Fibroblast of skin of back (primary cell): ENCODE results near the gene NCBP1.
"Not testable (repeated sequence)": the region's sequence is repeated elsewhere in the genome, so short reads cannot be mapped to it uniquely, and the experiment has no call there.

Source experiments
- DNase-seq: peaks from one replicate; pipeline ENCODE4 v3.0.0-alpha.2; 2013

Gene NCBP1

GRCh38 chr9:97682242-97682641 lies 48.6 kb downstream of the NCBP1 start:
- DNase-seq, result no peak

- DNase-seq, result no peak
Measured at GRCh38 chr9:97688654-97689053, 55.0 kb downstream of the NCBP1 start.

DNA sequence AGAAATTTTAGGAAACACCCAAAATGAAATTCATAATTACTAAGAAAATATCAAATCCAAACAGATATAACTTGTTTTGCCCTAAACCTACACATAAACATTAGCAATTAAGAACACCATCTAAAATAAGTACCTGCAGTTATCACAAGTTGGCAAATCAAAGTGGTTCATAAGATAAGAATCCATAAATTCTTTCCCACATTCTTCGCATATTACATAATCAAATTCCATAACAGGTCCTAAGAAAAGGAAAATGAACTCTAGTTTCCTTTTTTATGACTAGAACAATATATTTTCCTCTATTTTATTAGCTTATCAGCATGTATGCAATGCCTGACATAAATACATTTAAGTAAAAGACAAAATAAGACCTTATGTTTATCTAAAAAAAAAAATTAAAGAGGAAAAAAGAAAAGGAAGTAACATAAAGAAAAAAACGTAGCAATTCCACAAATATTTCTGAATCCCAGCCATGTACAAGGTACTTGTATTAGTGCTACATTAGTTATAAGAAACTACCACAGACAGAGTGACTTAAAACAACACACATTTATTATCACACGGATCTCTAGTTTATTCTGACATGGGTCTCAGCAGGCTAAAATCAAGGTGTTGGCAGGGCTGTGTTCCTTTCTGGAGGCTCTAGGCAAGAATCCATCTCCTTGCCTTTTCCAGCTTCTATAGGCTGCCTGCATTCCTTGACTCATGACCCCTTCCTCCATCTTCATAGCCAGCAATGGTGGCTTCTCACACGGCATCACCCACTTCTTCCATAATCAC lies 56.0 kb downstream of the NCBP1 start:
- peak; percentile 30 for DNase-seq

DNA sequence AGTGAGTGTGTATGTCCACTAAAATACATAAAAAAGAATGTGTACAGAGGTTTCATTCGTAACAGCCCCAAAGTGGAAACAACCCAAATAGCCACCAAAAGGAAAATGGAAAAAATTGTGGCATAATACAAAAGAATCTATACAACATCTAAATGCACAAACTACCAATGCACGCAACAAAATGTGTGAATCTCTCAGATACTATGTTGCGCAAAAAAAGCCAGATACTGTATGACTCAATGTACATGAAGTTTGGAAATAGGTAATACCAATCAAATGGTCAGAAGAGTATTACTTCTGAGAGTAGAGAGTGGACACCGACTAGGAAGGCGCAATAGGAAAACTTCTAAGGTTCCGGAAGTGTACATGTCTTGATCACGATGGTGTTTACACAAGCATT lies 61.1 kb downstream of the NCBP1 start:
- DNase-seq, result no peak

DNA sequence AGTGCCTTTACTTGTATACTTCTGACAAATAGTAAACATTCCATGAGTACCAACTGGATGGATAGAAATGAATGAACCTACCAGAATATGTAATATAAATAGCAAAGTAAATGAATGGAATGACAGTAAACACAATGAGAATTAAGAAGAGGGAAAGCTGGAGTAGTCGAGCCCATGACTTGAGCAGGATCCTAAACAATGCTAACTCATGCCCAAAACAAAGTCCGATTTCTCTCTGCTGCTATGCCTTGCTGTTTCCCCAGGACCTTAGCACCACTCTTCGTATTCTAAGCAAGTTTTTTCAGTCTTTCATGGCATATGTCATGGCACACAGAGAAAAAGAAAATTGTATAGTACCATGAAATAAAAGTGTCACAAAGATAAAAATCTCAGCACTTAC lies 61.8 kb downstream of the NCBP1 start:
- no peak for DNase-seq

GRCh38 chr9:97695995-97696802 lies 62.6 kb downstream of the NCBP1 start:
- peak; percentile 12 for DNase-seq

DNA sequence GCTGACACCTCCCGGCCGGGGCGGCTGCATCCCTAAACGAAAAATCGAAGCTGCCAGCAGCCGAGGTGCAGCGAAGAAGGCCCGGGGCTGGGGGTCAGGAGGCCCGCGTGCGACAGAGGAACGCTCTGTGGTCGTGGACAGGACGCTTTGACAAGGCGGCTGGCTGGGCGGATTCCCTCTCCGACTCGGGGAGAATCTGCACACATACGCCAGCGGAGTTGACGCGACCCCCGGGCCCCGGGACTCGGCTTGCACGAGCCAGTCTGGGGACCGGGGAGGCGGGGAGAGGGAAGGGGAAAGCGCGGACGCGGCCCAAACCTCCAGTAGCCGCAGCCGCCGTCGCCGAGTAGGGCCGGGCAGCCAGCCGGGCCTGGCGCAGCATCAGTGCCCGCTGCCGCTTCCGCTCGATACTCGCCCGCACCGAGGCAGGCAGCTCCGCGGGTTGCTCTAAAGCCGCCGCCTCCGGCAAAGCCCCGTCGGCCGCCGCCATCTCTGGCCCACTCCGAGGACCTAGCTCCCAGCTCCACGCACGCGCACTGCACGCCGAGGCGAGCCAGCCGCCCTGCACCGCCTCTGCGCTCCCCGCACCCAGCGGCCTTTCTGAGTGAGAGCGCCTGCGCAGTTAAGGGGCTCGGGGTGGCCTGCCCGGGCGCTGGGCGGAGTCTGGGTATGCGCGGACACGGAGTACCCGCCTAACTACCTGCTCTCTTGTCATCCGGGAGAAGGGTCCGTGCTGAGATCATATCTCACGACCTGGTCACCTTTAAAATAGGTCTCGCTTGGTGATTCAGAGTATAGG lies 63.4 kb downstream of the NCBP1 start, which contains the start of gene XPA:
Gene XPA (minus strand): TSS at position 538 of the 799 bp plus-strand sequence. CDS start 48 bp downstream, at position 490.
- peak; percentile 94 for DNase-seq

- DNase-seq, result no peak
Measured at GRCh38 chr9:97697837-97698236, 64.2 kb downstream of the NCBP1 start.

DNA sequence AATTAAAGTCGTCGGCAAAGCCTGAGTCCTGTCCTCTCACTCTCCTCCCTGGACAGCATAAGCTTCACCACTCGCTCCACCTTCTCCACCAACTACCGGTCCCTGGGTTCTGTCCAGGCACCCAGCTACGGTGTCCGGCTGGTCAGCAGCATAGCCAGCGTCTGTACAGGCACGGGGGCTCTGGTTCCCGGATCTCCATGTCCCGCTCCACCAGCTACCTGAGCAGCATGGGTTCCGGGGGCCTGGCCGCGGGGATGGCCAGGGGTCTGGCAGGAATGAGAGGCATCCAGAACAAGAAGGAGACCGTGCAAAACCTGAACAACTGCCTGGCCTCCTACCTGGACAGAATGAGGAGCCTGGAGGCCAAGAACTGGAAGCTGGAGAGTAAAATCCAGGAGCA lies 65.2 kb downstream of the NCBP1 start:
- DNase-seq, result no peak

GRCh38 chr9:97699281-97699680 lies 65.7 kb downstream of the NCBP1 start:
- not testable (repeated sequence) for DNase-seq

DNA sequence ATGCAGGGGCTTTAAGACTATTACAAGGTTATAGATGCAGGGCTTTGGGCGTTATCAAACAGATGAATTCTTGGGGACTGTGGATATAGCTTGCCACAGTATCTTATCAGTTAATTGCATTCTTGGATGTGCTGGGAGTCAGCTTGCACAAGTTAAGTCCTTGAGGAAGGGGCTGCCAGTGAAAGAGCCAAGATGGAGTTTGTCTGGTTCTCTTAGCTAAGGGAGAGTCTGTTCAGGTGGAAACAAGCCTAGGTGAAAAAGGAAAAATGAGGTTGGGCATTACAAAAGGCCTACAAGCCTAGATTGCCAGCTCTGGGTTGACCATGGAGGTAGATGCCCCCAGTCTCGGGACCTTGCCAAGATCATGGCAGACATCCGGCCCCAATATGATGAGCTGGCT lies 66.2 kb downstream of the NCBP1 start:
- not testable (repeated sequence) for DNase-seq

DNA sequence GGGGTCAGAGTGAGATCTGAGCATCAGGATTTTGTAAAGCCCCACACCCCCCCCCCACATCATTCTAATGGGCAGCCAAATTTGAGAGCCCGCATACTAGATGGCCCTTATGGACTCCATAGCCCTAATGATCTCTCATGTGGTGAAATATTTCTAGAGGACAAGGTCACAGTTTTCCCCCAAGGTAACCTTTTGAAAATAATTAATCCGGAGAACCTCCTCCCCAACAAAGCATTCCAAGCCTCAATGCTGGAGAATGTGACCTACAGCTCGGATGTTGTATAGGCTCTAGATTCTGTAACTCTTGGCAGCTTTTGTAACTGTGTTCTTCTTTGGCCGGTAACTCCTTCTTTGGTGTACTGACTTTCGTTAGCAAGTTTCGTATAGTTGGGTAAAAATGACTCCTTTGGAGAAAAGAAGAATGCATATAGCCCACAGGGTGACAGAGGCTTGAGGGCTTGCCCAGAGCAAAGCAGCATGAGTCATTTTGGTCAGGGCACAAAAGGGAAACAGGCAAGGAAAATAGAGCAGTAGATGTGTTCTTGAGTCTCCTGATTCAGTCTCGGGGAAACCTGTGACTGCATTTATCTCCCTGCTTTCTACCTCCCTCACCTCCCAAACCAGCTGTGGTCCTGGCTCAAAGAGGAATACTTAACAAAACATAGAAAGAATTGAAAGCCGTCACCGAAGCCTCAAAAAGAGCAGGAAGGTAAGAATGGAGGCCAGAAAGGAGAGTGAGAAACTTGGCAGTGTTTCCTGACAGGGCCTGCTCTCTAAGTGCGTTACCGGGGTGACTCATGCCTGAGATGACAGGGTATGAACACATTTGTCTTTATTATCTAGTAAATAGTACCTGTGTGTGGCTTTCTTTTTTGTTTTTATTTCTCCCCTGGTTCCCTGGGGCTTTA lies 70.1 kb downstream of the NCBP1 start:
- DNase-seq, result peak; percentile 85

GRCh38 chr9:97704345-97704677 lies 70.7 kb downstream of the NCBP1 start:
- no peak for DNase-seq

GRCh38 chr9:97704851-97705250 lies 71.2 kb downstream of the NCBP1 start:
- no peak for DNase-seq

- peak; percentile 28 for DNase-seq
Measured at GRCh38 chr9:97705354-97705950, 71.8 kb downstream of the NCBP1 start.

DNA sequence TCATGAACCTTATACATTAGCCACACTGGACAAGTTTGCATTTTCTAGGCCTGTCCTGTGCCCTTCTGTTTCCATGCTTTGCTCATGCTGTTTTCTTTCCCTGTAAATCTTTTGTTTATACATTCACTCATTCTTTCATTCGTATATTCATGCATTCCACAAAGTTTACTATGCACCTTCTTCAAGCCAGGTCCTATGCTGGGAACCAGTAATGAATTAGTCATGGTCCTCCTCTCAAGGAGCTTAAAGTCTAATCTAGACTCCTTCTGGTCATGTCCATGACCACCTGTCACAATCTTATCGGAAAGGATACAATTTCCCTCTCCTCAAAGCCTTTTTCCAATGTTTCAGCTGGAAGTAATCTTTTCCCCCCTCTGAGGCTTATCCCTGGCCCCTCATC lies 72.6 kb downstream of the NCBP1 start:
- DNase-seq, result no peak

DNA sequence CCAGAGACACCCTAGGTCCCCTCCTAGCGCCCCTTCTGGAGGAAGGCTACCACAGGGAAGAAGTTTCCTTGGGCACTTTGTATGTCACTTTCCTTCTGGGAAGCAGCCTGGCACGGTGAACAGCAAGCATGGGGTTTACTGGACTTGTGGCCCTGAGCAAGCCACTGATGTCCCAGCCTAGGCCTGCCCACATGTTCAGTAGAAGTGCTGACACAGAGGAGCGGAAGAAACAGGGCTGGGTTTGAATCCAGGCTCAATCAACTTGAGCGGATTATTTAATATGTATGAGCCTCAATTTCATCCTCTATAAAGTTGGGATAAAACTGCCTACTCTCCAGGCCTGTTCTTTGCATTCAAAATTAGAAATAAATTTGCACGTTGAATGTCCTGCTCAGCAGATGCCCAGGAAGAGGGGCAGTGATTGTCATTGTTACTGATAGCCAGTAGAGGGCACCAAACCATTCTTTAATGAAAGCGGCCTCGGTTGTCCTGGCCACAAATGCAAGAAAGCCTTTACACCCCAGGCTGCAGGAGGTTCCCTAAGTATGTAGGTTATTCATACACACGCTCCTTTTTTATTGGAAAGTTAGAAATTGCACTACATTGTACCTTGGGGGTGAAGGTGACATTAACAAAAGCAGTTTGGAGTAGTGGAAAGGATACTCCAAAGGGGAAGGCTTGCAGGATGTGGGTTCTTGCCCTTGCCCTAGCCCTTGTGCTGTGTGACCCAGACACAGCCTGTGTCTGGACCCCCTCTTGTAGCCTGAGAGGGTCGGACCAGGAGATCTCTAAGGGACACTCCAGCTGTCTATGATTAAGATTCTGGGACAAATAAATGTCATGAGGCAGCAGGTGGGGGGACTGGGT lies 77.0 kb downstream of the NCBP1 start:
- DNase-seq, result peak; percentile 62

DNA sequence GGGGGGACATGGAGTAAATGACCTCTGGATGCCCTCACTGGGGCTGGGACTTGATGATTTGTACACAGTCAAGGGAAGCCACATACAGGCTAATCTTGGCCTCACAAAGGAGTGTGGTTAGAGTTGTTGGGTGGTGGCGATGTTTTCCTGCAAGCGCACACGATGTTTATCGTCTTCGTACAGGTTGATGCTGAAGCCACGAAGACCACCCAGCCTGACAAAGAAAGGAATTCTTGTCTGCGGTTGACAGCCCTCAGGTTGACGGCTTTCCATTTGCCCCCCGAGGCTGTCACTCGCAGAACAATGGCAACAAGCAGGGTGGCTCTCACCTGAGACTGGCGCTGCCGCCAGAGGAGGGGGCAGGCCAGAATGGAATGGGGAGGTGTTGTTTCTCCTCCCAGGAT lies 77.6 kb downstream of the NCBP1 start:
- no peak for DNase-seq

GRCh38 chr9:97714435-97714834 lies 80.8 kb downstream of the NCBP1 start:
- peak; percentile 85 for DNase-seq

GRCh38 chr9:97717866-97718265 lies 84.2 kb downstream of the NCBP1 start:
- DNase-seq, result no peak

DNA sequence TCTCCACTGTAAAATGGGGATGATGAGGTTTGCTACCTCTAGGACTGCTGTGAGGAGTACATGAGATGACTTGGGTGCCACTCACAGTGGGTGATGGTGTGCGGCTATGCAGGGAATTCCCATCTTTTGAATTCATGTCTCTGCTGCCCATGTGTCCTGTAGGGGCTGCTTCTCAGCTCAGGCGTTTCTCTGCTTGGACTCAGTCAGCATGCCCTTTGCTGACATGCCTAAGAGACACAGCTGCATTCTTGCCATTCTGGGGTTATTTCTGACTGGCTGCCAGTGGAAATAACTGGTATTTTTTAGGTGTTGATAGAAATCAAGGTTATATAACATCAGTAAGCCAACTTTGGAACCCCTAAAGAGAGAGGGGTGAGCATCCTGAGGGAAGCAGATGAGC lies 87.8 kb downstream of the NCBP1 start:
- DNase-seq, result peak; percentile 21
